Measurements from ENCODE around the gene MYOM1.

Gene MYOM1

DNA sequence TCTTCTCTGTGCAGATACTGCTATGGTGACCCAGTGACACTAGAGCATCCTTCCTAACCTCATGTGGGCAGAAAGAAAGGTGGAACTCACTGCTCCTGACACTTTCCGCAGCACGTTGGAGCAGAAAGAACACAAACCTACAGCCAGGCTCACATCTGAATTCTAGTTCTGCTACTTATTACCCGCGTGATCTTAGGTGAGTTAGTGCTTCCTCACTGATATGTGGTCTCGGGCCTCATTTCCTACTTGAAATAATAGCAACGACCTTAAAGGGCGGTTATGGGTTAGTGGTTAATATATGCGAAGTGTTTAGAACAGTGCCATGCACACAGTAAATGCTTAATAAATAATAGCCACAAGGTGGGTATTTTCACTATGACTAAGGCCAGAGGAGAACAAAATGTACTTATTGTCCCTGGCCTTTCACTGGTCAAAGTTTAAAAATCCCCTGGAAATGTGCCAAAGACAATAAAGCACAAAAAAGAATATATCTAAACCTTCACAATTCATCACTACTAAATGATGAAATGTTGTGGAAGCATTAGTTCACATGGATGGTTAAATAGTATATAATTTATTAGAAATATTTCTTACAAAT lies 66.6 kb downstream of the MYOM1 start:
- DNase-seq (ENCODE audit: low read depth in 2 of 3, low spot score in 1 of 3), result no peak

- DNase-seq (ENCODE audit: low read depth in 2 of 3, low spot score in 1 of 3), result no peak
Measured at GRCh38 chr18:3152294-3152693, 67.5 kb downstream of the MYOM1 start.

DNA sequence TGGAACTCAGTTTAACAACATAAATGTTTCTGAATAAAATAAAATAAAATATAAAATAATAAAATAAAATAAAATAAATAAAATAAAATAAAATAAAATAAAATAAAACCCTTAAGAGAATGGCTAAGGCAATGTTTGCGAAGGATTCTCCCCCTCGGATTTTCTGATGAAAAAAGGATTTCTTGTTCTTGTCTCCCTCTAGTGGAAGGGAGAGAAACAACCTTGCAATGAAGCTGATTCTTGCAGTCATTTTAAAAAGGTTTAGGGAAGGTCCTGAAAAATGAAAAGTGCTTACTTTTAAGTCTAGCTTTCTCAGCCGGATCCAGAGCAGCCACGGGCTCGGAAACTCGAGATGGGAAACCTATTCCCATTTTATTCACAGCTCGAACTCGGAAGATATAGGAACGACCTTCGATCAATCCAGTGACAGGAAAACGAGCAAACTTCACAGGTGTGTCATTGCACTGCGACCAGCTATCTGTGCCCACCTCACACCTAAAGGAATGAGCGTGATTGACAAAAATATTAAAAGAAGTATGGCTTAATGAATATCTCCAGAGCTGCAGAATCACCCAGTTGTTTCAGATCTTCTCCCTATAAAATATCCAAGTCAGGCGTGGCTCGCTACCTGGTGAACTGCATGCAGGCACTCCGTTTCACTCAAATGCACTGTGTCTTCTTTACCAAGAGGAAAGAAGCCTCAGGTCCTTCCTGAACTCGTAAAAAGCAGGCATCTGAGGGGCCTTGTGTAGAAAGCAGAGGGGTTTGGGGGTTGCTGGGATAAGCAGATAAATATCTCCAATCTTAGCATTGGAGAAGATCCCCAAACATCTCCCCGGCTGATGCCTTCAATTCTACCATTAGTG lies 68.1 kb downstream of the MYOM1 start:
- DNase-seq (ENCODE audit: low read depth in 2 of 3, low spot score in 1 of 3), result no peak

- no peak for DNase-seq (ENCODE audit: low read depth in 2 of 3, low spot score in 1 of 3)
Measured at GRCh38 chr18:3150688-3151087, 69.1 kb downstream of the MYOM1 start.

DNA sequence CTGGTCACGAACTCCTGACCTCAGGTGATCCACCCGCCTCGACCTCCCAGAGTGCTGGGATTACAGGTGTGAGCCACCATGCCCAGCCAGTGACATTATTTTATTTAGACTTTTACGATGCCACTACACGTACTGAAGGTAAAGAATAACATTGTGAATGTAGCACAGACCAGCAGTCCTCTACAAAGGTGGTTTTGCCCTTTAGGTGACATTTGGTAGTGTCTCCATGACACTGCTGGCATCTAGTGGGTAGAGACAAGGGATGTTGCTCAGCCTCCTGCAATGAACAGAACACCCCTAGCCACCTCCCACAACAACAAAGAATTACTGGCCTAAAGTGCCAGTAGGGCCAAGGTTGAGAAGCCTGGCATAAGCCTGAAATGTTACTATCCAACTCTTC lies 69.5 kb downstream of the MYOM1 start:
- no peak for DNase-seq (ENCODE audit: low read depth in 2 of 3, low spot score in 1 of 3)

GRCh38 chr18:3148930-3149535 lies 70.7 kb downstream of the MYOM1 start:
- no peak for DNase-seq (ENCODE audit: low read depth in 2 of 3, low spot score in 1 of 3)

DNA sequence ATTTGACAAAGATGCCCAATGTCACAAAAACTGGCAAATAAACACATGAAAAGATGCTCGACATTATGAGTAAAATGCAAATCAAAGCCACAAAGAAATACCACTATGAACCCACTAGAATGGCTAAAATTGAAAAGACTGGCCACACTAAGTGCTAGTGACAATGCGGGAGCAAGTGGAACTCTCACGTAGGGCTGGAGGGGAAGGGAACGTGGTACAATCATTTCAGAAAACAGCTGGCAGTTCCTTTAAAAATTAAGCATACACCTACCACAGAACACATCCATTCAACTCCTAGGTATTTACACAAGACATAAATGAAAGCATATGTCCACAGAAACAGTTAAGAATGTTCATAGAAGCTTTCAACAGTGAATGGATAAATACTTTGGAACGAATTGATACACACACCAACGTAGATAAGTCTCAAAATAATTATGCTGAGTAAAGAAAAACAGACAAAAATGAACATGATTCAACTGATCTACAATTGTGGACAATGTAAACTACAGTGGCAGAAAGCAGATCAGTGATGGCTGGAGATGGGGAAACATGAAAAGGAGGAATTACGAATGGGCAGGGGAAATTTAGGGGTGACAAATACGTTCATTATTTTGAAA lies 71.7 kb downstream of the MYOM1 start:
- DNase-seq (ENCODE audit: low read depth in 2 of 3, low spot score in 1 of 3), result no peak

- no peak for DNase-seq (ENCODE audit: low read depth in 2 of 3, low spot score in 1 of 3)
Measured at GRCh38 chr18:3140986-3141639, 78.7 kb downstream of the MYOM1 start.

- DNase-seq (ENCODE audit: low read depth in 2 of 3, low spot score in 1 of 3), result no peak
Measured at GRCh38 chr18:3140342-3140741, 79.4 kb downstream of the MYOM1 start.

GRCh38 chr18:3139406-3139805 lies 80.4 kb downstream of the MYOM1 start:
- no peak for DNase-seq (ENCODE audit: low read depth in 2 of 3, low spot score in 1 of 3)

DNA sequence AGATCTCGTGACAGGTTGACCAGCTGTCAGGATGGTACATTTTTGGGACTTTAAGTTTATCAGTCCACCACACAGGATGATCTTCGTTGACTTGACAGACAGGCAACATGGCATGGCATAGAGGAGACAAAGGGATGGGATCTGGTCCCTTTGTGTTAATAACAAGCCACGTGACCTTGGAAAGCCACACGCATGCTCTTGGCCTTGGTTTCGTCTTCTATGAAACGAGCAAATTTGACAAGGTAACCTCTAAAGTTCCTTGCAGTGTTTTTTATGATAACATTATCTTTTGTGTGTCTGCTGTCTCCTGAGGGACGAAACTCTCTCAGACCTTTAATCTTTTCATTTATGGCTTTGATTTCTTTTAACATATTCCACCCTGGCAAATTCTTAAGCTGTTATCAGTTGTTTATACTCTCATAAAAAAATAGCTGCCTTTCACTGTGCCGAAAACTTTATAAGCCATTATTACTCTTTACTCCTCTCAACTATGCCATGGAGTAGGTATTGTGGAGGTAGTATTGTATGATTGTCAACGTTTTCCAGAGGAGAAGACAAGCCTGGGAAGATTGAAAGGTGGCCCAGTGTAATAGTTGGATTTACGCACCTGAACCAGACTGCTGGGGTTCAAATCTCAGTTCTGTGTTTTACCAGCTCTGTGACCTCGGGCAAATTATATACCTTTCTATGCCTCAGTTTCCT lies 81.3 kb downstream of the MYOM1 start:
- no peak for DNase-seq (ENCODE audit: low read depth in 2 of 3, low spot score in 1 of 3)

- no peak for DNase-seq (ENCODE audit: low read depth in 2 of 3, low spot score in 1 of 3)
Measured at GRCh38 chr18:3135536-3135935, 84.2 kb downstream of the MYOM1 start.

GRCh38 chr18:3132700-3133099 lies 87.1 kb downstream of the MYOM1 start:
- DNase-seq (ENCODE audit: low read depth in 2 of 3, low spot score in 1 of 3), result no peak

- DNase-seq (ENCODE audit: low read depth in 2 of 3, low spot score in 1 of 3), result no peak
Measured at GRCh38 chr18:3130344-3130743, 89.4 kb downstream of the MYOM1 start.

DNA sequence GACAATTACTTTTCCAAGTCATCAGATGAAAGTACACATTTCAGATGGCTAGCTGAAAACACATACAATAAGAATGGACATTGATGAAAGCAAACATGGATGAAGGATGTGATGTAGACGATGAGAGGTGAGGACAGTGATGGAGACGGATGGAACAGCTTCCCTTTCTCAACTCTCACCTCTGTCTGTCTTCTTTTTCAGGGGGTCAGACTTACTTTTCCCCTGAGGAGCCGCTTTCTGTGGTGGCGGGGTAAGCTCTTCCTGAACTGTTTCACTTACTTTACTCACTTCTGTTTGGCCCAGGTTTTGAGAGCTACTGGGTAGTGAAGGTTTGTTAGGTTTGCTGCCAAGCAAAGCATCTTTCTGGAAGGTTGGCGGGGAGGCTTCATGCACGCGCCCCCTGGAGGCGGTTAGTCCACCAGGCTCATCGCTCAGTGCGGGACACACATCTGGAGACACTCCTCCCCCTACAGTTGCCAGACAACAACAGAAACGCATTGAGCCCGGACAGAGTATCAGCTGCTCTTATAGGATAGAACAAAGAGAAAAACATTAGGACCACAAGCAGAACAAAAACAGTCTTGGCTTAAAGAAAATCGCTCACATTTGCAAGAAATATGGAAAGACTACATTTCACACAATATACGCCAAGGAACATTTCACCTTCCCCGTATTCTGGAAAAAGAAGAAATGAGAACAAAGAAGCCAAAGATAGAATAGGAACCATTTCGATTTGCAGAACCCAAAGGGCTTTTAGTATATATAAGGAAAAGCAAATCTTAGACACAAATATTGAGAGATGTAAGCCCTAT lies 90.5 kb downstream of the MYOM1 start:
- DNase-seq (ENCODE audit: low read depth in 2 of 3, low spot score in 1 of 3), result peak; percentile 73 to 76 (median 76)

DNA sequence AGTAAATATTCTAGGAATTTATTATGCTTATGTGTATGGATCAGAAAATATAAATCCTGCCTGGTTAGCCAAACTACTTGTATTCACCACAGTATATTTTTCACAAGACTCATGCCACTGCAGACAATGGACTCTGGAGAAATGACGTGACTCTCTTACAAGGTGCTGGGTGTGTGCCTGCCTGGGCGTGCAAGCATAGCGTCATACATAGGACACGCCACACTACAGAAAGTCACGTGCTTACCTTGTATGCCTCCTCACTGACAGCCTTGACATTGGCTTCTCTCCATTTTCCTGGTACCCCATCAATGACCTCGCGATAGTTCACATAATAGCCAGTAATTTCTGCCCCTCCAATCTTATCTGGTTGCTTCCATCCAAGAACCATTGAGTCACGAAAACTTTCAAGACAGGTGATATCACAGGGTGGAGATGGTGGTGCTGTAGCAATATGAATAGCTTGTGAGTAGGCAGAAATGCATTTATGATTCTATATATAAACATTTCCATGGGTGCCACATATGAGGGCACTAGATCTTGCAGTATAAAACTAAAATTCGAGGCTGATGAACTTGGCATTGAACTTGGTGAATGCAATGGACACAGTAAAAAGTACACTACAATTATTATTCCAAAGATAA lies 93.2 kb downstream of the MYOM1 start:
- no peak for DNase-seq (ENCODE audit: low read depth in 2 of 3, low spot score in 1 of 3)

GRCh38 chr18:3124822-3125221 lies 94.9 kb downstream of the MYOM1 start:
- DNase-seq (ENCODE audit: low read depth in 2 of 3, low spot score in 1 of 3), result no peak

- DNase-seq (ENCODE audit: low read depth in 2 of 3, low spot score in 1 of 3), result no peak
Measured at GRCh38 chr18:3122851-3123250, 96.9 kb downstream of the MYOM1 start.

DNA sequence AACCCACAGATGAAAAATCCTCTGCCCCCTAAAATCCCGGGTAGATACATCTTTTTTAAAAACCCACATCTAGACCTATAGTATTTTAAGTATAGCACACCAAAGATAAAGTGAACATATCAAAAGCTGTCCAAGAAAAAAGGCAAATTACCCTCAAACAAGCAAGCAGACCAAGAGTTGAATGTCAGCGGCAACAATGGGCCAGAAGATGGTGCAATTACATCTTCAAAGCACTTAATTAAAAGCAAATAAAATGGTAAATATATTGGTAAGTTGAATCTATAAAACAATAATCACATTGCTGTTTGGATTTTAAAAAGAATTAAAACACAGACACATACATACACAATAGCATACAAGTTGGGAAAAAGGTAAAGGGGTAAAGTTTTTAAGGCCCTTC lies 98.5 kb downstream of the MYOM1 start:
- DNase-seq (ENCODE audit: low read depth in 2 of 3, low spot score in 1 of 3), result no peak
